HG03025 (cell line): ENCODE data around the gene INPP1.
"Not testable (repeated sequence)": the region's sequence is repeated elsewhere in the genome, so short reads cannot be mapped to it uniquely, and the experiment has no call there.

Source experiments
- ATAC-seq: cut with Tn5 transposase; IDR thresholded peaks from one replicate; pipeline ENCODE4 v1.9.1; 2021; ENCODE audit warnings: mild to moderate bottlenecking, moderate library complexity; ENCODE audit not compliant: unreplicated experiment, low FRiP score

The INPP1 gene

DNA sequence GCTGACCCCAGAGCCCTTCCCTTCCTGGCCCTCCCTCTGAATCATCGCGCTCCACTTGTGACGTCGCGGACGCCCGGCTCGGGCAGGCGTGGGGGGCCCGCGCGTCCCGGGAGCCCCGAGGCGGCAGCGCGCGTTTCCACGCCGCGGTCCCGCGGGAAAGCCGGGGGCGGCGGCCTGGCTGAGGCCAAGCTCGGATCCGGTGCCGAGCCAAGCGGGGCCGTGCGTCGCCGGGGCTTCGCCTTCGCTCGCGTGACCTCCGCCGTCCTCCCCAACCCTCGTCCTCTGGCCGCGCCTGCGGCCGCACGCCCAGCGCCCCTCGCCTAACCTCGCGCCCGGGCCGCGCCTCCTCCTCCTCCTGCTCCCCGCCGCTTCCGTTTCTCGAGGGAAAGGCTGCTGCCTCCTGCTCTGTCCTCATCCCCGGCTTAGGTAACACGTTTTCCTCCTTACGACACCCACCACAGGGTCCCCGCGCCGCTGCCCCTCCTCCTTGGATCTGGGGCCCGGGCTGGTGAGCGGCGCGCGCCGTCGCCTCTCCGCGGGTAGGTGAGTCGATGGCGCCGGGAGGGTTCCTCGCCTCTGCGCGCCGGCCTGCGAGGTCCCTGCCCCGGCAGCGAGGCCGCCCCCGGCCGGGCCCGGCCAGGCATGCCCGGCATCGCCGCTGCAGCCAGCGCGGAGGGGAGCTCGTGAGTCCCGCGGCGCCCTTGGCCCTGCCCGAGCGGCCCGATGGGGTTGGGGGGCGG, at the start of gene INPP1:
INPP1 (plus strand) TSS at position 54 of the 740 bp plus-strand sequence. CDS start 16,514 bp downstream, outside the sequence.
- peak; percentile 48 for ATAC-seq

- ATAC-seq, result not testable (repeated sequence)
These were observed 45.5 kb upstream of the INPP1 start for GRCh38 chr2:190297880-190298279.

DNA sequence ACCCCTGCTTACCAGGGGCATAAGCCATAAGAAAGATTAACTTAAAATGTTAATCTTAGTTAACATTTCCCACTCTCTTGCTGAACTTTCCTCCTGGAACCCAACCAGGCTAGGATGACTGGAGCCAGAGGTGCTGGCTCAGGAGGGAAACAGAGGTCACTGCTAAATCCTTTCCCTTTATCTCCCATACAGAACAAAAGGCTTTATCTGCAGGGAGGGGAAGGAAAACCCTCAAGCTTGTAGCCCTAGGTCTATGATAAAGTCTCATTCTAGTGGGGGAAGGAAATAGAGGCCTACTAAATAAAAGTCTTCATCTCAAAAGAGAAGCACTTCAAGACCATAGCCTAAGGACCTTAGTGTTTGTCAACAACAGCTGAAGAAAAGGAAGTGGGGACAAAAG, 42.4 kb upstream of the INPP1 start:
- ATAC-seq, result no peak

DNA sequence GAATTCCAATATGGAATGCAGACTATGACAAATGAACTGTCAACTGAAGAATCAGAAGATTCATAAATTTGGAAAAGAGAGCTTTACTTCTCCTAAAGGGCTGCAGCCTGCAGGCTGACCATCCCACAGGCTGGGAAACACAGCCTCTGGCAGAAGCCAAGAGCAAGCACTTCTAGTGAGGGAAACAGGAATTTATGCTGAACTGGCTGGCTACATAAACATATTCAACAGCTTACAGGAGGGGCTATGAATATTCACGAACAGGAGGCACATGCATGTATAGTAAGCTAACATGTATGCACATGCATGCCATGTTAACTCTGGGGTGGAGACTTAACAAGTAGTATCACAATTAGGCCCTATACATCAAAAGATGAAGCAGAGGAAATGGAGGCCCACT, 41.3 kb upstream of the INPP1 start:
- ATAC-seq, result no peak

DNA sequence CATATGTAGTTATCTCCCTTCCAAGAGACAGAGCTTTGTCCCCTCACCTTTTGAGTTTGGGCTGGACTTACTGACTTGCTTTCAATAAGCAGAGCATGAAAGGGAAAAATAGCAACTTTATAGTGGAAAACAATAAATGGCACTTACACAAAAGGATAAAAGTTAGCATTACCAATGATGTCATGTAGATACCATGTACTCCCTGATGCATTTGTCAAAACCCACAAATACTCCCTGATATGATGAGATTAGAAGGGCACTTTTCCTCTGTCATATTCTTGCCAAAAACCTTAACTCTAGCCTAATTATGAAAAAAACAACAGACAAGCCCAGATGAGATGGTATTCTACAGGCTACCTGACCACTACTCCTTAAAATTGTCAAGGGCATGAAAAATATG, 39.7 kb upstream of the INPP1 start:
- ATAC-seq, result no peak

DNA sequence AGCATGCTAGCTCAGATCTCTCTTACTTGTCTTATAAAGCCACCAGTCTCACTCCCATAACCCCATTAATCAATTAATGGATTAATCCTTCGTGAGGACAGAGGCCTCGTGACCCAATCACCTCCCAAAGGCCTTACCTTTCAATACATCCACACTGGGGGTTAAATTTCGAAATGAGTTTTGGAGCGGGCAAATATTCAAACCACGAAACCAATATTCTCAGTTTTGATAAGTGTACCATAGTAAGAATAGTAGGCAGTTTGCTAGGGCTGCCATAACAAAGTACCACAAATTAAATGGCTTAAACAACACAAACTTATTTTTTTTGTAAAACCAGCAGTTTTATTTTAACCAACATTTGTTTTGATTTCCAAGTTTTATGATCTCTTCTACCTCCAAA, 39.0 kb upstream of the INPP1 start:
- ATAC-seq, result no peak

DNA sequence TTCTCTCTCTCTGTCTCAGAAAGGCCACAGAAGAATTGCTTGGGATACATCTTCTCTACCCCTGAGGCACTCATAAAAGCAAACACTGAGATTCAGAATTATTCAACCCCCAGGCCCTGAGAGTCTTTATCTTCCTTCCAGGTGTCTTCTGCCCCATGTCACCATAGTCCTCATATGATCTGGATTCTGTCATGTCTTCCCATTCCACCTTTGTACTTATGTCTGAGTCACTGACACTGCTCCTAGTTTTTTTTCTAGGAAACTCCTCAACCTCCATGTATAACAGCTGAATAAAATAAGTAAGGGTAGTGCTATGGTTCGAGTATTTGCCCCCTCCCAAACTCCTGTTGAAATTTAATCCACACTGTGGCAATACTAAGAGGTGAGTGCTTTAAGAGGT, 35.4 kb upstream of the INPP1 start:
- ATAC-seq, result no peak

DNA sequence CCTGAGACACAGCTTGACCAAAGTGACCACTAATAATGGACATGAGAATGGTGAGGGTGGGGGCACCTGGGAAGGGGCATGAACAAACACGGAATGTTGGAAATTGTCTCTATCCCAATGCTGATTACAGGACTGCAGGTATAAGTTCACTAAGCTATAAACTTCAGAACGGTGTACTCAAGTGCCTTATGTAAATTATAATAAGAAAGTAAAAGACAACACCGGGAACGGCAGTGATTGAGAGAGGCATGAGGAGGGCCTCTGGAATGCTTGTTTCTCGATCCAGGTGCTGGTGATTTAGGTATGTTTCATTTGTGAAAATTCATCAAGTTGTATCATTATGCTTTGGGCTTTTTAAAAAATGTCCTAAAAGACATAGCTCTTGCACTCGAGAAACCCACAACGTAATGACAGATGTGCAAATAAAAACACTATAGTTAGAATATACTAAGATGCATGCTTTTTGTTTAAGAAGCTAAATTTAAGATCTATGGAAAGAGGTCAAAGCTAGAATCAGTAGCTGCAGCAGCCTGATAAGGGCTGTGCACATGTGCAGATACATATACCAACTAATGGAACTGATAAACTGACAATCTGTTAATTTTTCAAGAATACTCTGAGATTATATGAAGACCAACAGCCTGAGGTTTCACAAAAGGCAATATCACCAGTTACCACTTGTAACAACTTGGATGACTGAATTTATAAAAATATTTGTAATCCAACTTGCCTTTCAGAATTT, 31.3 kb upstream of the INPP1 start:
- no peak for ATAC-seq

DNA sequence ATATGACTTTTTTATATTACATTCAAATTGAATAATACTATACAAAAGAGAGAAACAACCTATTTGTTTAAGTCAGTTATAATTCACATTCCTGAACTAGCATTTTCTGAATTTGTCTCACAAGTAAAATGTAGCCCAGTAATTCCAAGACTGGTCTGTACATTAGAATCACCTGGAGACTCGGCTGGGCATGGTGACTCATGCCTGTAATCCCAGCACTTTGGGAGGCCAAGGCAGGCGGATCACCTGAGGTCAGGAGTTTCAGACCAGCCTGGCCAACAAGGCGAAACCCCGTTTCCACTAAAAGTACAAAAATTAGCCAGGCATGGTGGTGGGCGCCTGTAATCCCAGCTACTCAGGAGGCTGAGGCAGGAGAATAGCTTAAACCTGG, 30.8 kb upstream of the INPP1 start:
- not testable (repeated sequence) for ATAC-seq

- ATAC-seq, result no peak
These were observed 29.5 kb upstream of the INPP1 start for GRCh38 chr2:190313880-190314279.

DNA sequence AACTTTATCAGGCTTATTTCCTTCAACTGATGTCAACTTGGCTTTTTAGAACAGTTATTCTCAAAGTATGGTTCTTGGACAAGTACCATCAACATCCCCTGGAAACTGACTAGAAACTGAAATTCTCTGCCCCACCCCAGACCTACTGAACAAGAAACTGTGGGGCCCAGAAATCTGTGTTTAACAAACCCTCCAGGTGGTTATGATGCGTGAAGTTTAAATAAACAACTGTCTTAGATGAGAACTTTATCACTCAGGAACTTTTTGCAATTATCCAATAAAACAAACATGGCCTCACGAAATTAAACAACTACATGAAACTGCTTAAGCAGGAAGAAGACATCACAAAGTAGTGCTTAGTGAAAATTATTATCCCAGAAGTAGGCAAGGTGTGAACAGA, 28.1 kb upstream of the INPP1 start:
- no peak for ATAC-seq

DNA sequence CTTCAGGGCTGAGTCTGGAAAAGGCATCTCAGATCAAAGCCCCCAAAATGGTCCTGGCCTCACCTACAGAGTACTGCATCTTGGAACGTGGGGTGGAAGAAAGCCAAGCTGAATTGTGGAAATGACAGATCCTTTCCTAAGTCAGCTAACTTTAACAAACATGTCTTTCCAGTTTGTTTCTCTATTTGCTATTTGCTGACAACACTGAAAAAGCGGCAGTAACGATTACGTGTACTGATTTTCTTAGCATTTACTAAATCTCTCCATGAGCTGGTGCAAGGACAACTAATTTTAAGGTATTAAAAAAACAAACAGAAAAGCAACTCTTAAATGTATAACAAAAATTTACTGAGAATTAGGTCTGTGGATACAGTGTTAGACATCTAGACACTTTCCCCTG, 24.9 kb upstream of the INPP1 start:
- no peak for ATAC-seq

DNA sequence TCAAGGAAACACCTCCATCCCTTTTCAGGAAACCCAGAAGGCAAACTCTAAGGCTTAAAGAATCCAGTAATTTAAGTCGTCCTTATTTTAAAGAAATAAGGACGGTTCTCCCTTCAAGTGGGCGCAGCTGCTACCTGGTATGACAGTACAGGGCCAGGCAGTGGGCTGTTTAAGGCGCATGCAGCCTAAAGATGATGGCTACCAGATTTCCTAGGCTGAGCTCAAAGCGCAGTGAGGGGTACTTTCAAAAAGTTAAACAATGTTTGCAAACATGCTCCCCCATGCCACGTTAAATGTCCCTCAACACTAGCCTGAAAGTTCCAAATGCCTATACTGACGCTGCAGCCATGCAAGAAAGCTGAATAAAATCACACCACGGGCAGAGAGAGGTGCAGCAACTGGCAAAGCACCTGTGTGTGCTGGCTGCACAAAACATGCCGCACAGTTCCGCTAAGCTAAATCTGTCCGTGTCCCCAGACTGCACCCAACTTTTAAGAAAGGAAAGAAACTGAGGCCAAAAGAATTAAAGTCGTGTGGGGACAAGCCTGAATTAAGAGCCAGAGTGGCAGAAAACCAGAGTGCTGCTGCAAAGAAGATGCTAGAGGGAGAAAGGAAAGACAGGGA, 24.3 kb upstream of the INPP1 start:
- peak; percentile 40 for ATAC-seq

DNA sequence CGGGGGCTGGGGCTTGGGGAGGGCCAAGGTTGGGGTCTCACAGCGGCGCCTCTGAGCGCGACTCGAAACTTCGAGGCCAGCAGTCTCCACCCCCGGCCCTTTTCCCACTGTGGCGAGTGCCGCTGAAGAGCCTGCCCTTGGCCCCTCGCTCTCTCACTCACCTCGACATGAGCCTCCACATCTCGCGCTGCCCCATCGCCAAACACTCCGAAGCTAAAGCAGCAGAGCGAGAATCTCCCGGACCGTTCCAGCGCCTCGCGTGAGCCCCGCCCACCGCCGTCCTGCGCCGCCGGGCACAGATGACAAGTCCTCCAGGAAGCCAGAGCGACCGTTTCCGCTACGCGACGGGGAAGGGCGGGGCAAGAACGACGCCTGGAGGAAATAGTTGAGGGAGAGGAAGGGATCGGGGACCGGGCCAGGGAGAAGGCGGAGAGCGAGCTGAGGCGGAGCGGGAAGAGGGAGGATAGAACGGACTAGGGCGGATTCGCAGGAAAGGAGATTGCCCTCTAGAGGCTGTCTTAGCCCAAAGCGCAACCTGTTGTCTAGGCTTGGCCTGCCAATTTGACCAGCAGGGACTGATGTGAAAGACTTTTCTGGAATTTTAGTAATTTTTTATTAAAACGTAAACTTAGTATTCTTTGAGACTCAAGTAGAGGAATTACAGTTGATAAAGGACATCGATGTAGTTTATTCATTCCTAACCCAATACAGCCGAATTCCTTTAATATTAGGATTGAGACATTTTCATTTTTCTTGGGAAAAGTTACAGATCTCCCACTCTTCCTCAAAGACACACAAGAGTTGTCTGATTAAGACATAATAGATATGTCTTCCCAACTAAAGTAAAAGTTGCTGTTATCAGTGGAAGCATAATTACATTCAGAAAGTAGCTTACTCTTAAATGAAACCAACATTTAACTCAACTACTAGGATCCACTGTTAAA, 23.6 kb upstream of the INPP1 start, which contains the start of gene HIBCH:
HIBCH (minus strand) TSS at position 272 of the 944 bp plus-strand sequence; CDS start at position 196, 76 bp downstream.
- peak; percentile 90 for ATAC-seq

- no peak for ATAC-seq
These were observed 22.7 kb upstream of the INPP1 start for GRCh38 chr2:190320696-190321095.

DNA sequence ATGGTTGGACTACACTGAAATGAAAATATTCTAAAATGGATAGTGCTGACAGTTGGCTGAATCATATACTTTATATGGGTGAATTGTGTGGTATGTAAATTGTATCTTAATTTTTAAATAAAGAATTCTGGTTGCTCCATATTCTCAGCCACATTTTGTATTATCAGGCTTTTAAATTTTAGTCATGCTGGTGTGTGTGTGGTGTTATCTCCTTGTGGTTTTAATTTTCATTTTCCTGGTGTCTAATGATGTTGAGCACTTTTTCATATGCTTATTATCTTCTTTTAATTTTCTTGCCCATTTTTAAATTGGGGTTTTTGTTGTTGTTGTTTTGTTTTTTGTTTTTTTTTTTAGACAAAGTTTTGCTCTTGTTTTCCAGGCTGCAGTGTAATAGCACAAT, 20.0 kb upstream of the INPP1 start:
- ATAC-seq, result no peak

DNA sequence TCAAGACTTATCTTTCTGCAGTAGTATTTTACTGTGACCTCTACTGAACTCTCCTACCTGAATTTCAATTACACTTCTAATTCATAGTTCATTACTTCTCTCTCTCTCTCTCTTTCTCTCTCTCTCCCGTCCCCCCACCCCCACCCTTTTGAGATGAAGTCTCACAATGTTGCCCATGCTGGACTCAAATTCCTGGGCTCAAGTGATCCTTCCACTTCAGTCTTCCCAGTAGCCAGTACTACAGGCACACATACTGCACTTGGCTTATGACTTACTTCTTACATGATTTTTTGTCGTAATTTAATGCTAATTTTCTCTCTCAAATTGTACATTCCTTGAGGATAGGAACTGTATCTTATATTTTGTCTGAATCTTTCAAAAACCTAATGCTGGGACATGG, 17.8 kb upstream of the INPP1 start:
- ATAC-seq, result no peak

- ATAC-seq, result no peak
These were observed 15.4 kb upstream of the INPP1 start for GRCh38 chr2:190327867-190328572.

- no peak for ATAC-seq
These were observed 14.7 kb upstream of the INPP1 start for GRCh38 chr2:190328573-190329147.
